ENCODE data around the gene IGSF10. TPM values are rescaled to one million over a fixed set of nuclear protein-coding genes. Genes with fewer than 3 reads are reported as not detected.
A peak's percentile ranks its signal among the peaks of the same experiment; 100 is the strongest.

IGSF10 gene
- total RNA-seq, 1 experiment from 2014 or later, result 0.66 TPM

- H2AFZ ChIP-seq (ENCODE audit: low read length), result no peak overlapping the region
- H3K79me2 ChIP-seq (ENCODE audit: low read length), result no peaks in the 10 kb centered on the region
- peak overlapping the region; percentile 95 for H3K27ac ChIP-seq (ENCODE audit: low read length)
- intact Hi-C loops (cut with micrococcal nuclease), result no loop called here
- TF ChIP-seq CTCF (conservative IDR thresholded peaks at IDR 0.05; ENCODE audit: low read depth, low read length) (no peak), EZH2 (IDR thresholded peaks at IDR 0.05; ENCODE audit: low read length, unreplicated experiment) (no peak), EZH2phosphoT487 (IDR thresholded peaks at IDR 0.05; ENCODE audit: borderline replicate concordance, low read length) (no peak)
- H3K27me3 ChIP-seq (ENCODE audit: low read length), result no peaks in the 10 kb centered on the region
- H3K36me3 ChIP-seq (ENCODE audit: low read depth, low read length), result no peaks in the 10 kb centered on the region
- ChIA-PET POLR2A (ENCODE audit: unreplicated experiment) (no interaction called here), CTCF (no interaction called here)
- ATAC-seq (no peak), DNase-seq (peak; percentile 50)
- H3K4me2 ChIP-seq (ENCODE audit: low read length), result no peak overlapping the region
- H3K4me3 ChIP-seq (ENCODE audit: low read length), result no peak overlapping the region
- H3K4me1 ChIP-seq (ENCODE audit: insufficient read depth, low read length), result peaks cover 55% of the 10 kb centered on the region
- H3F3A ChIP-seq (ENCODE audit: low read length, unreplicated experiment), result peaks cover 15% of the 10 kb centered on the region
- H4K20me1 ChIP-seq (ENCODE audit: low read length), result no peaks in the 10 kb centered on the region
- BruUV-seq (replicated peaks), result no TSS peak
- H3K9me2 ChIP-seq (replicated peaks; ENCODE audit: low read length), result no peaks in the 10 kb centered on the region
- H3K9ac ChIP-seq (ENCODE audit: low read length), result no peak overlapping the region; the same call in 1 of the 2 replicates
- no peaks in the 10 kb centered on the region for H3K9me3 ChIP-seq (ENCODE audit: low read length)
Observed at GRCh38 chr3:151436675-151437446, 24.0 kb downstream of the IGSF10 start.

DNA sequence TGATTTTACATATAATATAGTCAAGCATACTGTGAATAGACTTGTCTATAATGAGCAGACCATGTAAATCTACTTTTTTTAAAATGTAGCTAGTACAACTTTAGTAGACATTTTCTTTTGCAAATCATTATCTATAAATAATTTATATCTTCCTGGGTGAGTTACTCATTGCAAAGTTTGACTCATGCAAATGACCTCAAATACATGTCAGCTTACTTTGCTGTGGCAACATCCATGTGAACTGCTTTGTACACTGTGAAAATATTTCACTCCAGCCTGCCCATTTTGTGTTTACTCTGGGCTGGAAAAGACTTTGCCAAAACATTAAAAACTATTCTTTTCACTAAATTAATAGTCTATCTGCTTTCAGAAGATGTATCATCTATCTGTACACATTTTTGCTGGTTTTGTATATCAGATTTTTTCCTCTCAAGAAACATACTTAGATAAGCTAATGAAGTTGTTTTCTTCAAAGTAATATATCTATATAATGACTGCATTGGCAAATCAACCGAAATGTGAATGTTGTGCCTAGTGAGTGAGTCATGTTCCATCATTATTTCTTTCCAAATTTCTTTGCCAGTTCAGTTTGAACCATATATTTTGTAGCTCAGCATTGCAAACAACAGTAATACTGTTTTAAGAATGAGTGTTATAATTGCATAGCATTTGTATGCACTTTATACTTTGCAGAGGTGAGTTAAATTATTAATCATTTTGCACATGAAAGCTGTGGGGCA lies 26.5 kb downstream of the IGSF10 start:
- Histone ChIP-seq H3K36me3 (ENCODE audit: low read depth, low read length) (no peaks in the 10 kb centered on the region), H3K79me2 (ENCODE audit: low read length) (no peaks in the 10 kb centered on the region), H3K4me1 (ENCODE audit: insufficient read depth, low read length) (peaks cover 65% of the 10 kb centered on the region), H3K9me3 (ENCODE audit: low read length) (no peaks in the 10 kb centered on the region), H3K27ac (ENCODE audit: low read length) (peak overlapping the region; percentile 95), H4K20me1 (ENCODE audit: low read length) (no peaks in the 10 kb centered on the region), H3K4me3 (ENCODE audit: low read length) (peak overlapping the region; percentile 18; the same call in 1 of the 2 replicates), H2AFZ (ENCODE audit: low read length) (no peak overlapping the region), H3F3A (ENCODE audit: low read length, unreplicated experiment) (peaks cover 15% of the 10 kb centered on the region), H3K9me2 (replicated peaks; ENCODE audit: low read length) (no peaks in the 10 kb centered on the region), H3K4me2 (ENCODE audit: low read length) (peak overlapping the region; percentile 72), H3K27me3 (ENCODE audit: low read length) (no peaks in the 10 kb centered on the region), H3K9ac (ENCODE audit: low read length) (peak overlapping the region; percentile 63)
- intact Hi-C loops (cut with micrococcal nuclease), result loop anchor here (1.0 to 5.0 kb wide), 6 partner anchors 78 to 592 kb away; no protein-coding TSS in a partner anchor
- BruUV-seq (replicated peaks), result no TSS peak
- ATAC-seq (peak; percentile 83), DNase-seq (peak; percentile 92)
- ChIA-PET CTCF (interaction anchor here (0.6 to 1.0 kb wide), 6 partner anchors 12 to 230 kb away, joined by 3 to 7 read pairs (median 4); partner anchors contain the start of gene GPR87), POLR2A (ENCODE audit: unreplicated experiment) (interaction anchor here (0.5 to 0.6 kb wide), 3 partner anchors 12 to 128 kb away, joined by 3 to 6 read pairs (median 3); no protein-coding TSS in a partner anchor)
- TF ChIP-seq CTCF (conservative IDR thresholded peaks at IDR 0.05; ENCODE audit: low read depth, low read length) (no peak), EZH2phosphoT487 (IDR thresholded peaks at IDR 0.05; ENCODE audit: borderline replicate concordance, low read length) (no peak), EZH2 (IDR thresholded peaks at IDR 0.05; ENCODE audit: low read length, unreplicated experiment) (no peak)
